HEK293 (cell line): Measurements from ENCODE around the gene TPM4.
A peak's percentile ranks its signal among the peaks of the same experiment; 100 is the strongest.

Source experiments
- CTCF ChIA-PET: fragments of 350-600 bp; formaldehyde crosslinking; extraction: SDS; loops from one replicate; lab custom pipeline; 2021; ENCODE audit warnings: antibody characterized with exemption; lab: Yijun Ruan, JAX
- POLR2A ChIA-PET: fragments of 300-600 bp; formaldehyde crosslinking; extraction: SDS; loops from one replicate; lab custom pipeline; 2020; ENCODE audit warnings: antibody characterized with exemption, inconsistent platforms; lab: Yijun Ruan, JAX
- H3K27ac ChIP-seq: fragments of 200-500 bp; sonication (Bioruptor generic); 2 replicates; pipeline ENCODE4 v1.5.1; 2014; ENCODE audit warnings: low read depth, low read length, control low read depth, inconsistent platforms; ENCODE audit errors: extremely low read depth
- H3K36me3 ChIP-seq, 2 experiments: fragments of 200-500 bp in 1 of 2; sonication (Bioruptor generic) in 1 of 2; 1 replicate in 1 of 2; 2 replicates in 1 of 2; pipeline ENCODE4 v1.5.1; 2014 to 2017; ENCODE audit warnings: inconsistent platforms in 2 of 2, low read length in 2 of 2; ENCODE audit not compliant: control insufficient read depth in 2 of 2, insufficient read depth in 1 of 2
- H3K4me1 ChIP-seq: fragments of 200-500 bp; sonication (Bioruptor generic); 2 replicates; pipeline ENCODE4 v1.5.1; 2014; ENCODE audit warnings: mild to moderate bottlenecking, low read length, inconsistent platforms; ENCODE audit not compliant: control insufficient read depth, insufficient read depth
- H3K4me3 ChIP-seq: 2 replicates; pipeline ENCODE4 v1.5.1; 2011; ENCODE audit warnings: low read depth, mild to moderate bottlenecking, control low read depth, low read length, moderate library complexity
- H3K9me3 ChIP-seq: fragments of 200-500 bp; sonication (Bioruptor generic); 2 replicates; pipeline ENCODE4 v1.5.1; 2014; ENCODE audit warnings: low read depth, low read length, inconsistent platforms; ENCODE audit not compliant: control insufficient read depth, insufficient read depth
- FEZF1 ChIP-seq: fragments of 450-650 bp; formaldehyde crosslinking; IDR thresholded peaks from 2 replicates; pipeline ENCODE4 v1.5.1; 2016; ENCODE audit warnings: missing biosample characterization, missing genetic modification characterization
- GLI2 ChIP-seq: fragments of 450-650 bp; formaldehyde crosslinking; IDR thresholded peaks from 2 replicates; pipeline ENCODE4; 2017; ENCODE audit warnings: missing biosample characterization, missing genetic modification characterization, low read depth, borderline replicate concordance
- GLIS2 ChIP-seq: fragments of 450-650 bp; formaldehyde crosslinking; IDR thresholded peaks from 2 replicates; pipeline ENCODE4 v1.5.1; 2016; ENCODE audit warnings: missing biosample characterization, missing genetic modification characterization
- HOXA7 ChIP-seq: sonication (generic); formaldehyde crosslinking; IDR thresholded peaks from 2 replicates; pipeline ENCODE4 v1.8.1; 2022; ENCODE audit warnings: missing genetic modification reagents, borderline replicate concordance
- HOXD13 ChIP-seq: sonication (generic); formaldehyde crosslinking; IDR thresholded peaks from 2 replicates; pipeline ENCODE4 v1.8.0; 2022; ENCODE audit warnings: missing genetic modification reagents, borderline replicate concordance
- MZF1 ChIP-seq: fragments of 450-650 bp; formaldehyde crosslinking; IDR thresholded peaks from 2 replicates; pipeline ENCODE4 v1.5.1; 2017; ENCODE audit warnings: missing biosample characterization, missing genetic modification characterization, borderline replicate concordance
- SALL2 ChIP-seq: fragments of 450-650 bp; formaldehyde crosslinking; IDR thresholded peaks from 2 replicates; pipeline ENCODE4 v1.5.0; 2017; ENCODE audit warnings: missing biosample characterization, mild to moderate bottlenecking, missing genetic modification characterization, borderline replicate concordance
- YY2 ChIP-seq: fragments of 450-650 bp; formaldehyde crosslinking; IDR thresholded peaks from 2 replicates; pipeline ENCODE4 v1.5.1; 2016; ENCODE audit warnings: missing biosample characterization, missing genetic modification characterization
- ZBTB17 ChIP-seq: fragments of 450-650 bp; formaldehyde crosslinking; IDR thresholded peaks from 2 replicates; pipeline ENCODE4 v1.5.1; 2016; ENCODE audit warnings: missing biosample characterization, missing genetic modification characterization
- ZNF169 ChIP-seq: fragments of 450-650 bp; formaldehyde crosslinking; IDR thresholded peaks from 2 replicates; pipeline ENCODE4 v1.5.1; 2016; ENCODE audit warnings: missing biosample characterization, missing genetic modification characterization
- ZNF184 ChIP-seq: fragments of 450-650 bp; IDR thresholded peaks from 2 replicates; pipeline ENCODE4 v1.5.1; 2018; ENCODE audit warnings: missing biosample characterization, mild to moderate bottlenecking, missing genetic modification characterization
- ZNF274 ChIP-seq, 2 experiments: fragments of 200-500 bp in 1 of 2; fragments of 450-650 bp in 1 of 2; sonication (Bioruptor generic) in 1 of 2; formaldehyde crosslinking in 1 of 2; IDR thresholded peaks; 2 replicates each; pipeline versions ENCODE4 v1.5.1 to v1.6.1; 2014 to 2016; ENCODE audit warnings: borderline replicate concordance in 1 of 2, inconsistent platforms in 1 of 2, low read length in 1 of 2, missing biosample characterization in 1 of 2, missing genetic modification characterization in 1 of 2
- ZNF394 ChIP-seq: fragments of 450-650 bp; formaldehyde crosslinking; IDR thresholded peaks from 2 replicates; pipeline ENCODE4 v1.5.1; 2016; ENCODE audit warnings: missing biosample characterization, missing genetic modification characterization, mild to moderate bottlenecking, moderate library complexity, borderline replicate concordance
- ZNF416 ChIP-seq: fragments of 450-650 bp; formaldehyde crosslinking; IDR thresholded peaks from 2 replicates; pipeline ENCODE4 v1.5.1; 2016; ENCODE audit warnings: missing biosample characterization, missing genetic modification characterization
- ZNF426 ChIP-seq: fragments of 450-650 bp; formaldehyde crosslinking; IDR thresholded peaks from 2 replicates; pipeline ENCODE4 v1.5.1; 2017; ENCODE audit warnings: missing biosample characterization, missing genetic modification characterization, mild to moderate bottlenecking, inconsistent platforms, moderate library complexity
- ZNF449 ChIP-seq: fragments of 450-650 bp; formaldehyde crosslinking; IDR thresholded peaks from 2 replicates; pipeline ENCODE4 v1.5.1; 2017; ENCODE audit warnings: missing biosample characterization, mild to moderate bottlenecking, missing genetic modification characterization, moderate library complexity
- ZNF473 ChIP-seq: fragments of 450-650 bp; formaldehyde crosslinking; IDR thresholded peaks from 2 replicates; pipeline ENCODE4 v1.5.1; 2017; ENCODE audit warnings: missing biosample characterization, missing genetic modification characterization
- ZNF501 ChIP-seq: fragments of 450-650 bp; formaldehyde crosslinking; IDR thresholded peaks from 2 replicates; pipeline ENCODE4 v1.5.1; 2016; ENCODE audit warnings: missing biosample characterization, missing genetic modification characterization
- ZNF530 ChIP-seq: fragments of 450-650 bp; formaldehyde crosslinking; IDR thresholded peaks from 2 replicates; pipeline ENCODE4 v1.5.1; 2016; ENCODE audit warnings: low read depth, missing biosample characterization, missing genetic modification characterization
- ZNF580 ChIP-seq: fragments of 450-650 bp; formaldehyde crosslinking; IDR thresholded peaks from 2 replicates; pipeline ENCODE4 v1.5.1; 2016; ENCODE audit warnings: missing biosample characterization, missing genetic modification characterization
- ZNF585B ChIP-seq: fragments of 450-650 bp; formaldehyde crosslinking; IDR thresholded peaks from 2 replicates; pipeline ENCODE4 v1.5.1; 2016; ENCODE audit warnings: missing biosample characterization, missing genetic modification characterization
- ZNF600 ChIP-seq: fragments of 450-650 bp; formaldehyde crosslinking; IDR thresholded peaks from 2 replicates; pipeline ENCODE4 v1.5.1; 2016; ENCODE audit warnings: missing biosample characterization, missing genetic modification characterization
- ZNF664 ChIP-seq: fragments of 450-650 bp; formaldehyde crosslinking; IDR thresholded peaks from 2 replicates; pipeline ENCODE4 v1.5.1; 2016; ENCODE audit warnings: missing biosample characterization, missing genetic modification characterization
- ZNF776 ChIP-seq: fragments of 450-650 bp; formaldehyde crosslinking; IDR thresholded peaks from 2 replicates; pipeline ENCODE4 v1.5.0; 2017; ENCODE audit warnings: missing biosample characterization, missing genetic modification characterization, borderline replicate concordance
- ZSCAN5A ChIP-seq: fragments of 450-650 bp; formaldehyde crosslinking; IDR thresholded peaks from 2 replicates; pipeline ENCODE4 v1.5.1; 2016; ENCODE audit warnings: missing biosample characterization, missing genetic modification characterization
- TF ChIP-seq, protein P1 (sequence below): fragments of 450-650 bp; formaldehyde crosslinking; IDR thresholded peaks from 2 replicates; pipeline ENCODE4 v1.5.1; 2016; ENCODE audit warnings: missing biosample characterization, missing genetic modification characterization, borderline replicate concordance
- TF ChIP-seq, protein P2 (sequence below): fragments of 450-650 bp; formaldehyde crosslinking; IDR thresholded peaks from 2 replicates; pipeline ENCODE4 v1.5.1; 2016; ENCODE audit warnings: missing biosample characterization, missing genetic modification characterization

TPM4 gene

DNA sequence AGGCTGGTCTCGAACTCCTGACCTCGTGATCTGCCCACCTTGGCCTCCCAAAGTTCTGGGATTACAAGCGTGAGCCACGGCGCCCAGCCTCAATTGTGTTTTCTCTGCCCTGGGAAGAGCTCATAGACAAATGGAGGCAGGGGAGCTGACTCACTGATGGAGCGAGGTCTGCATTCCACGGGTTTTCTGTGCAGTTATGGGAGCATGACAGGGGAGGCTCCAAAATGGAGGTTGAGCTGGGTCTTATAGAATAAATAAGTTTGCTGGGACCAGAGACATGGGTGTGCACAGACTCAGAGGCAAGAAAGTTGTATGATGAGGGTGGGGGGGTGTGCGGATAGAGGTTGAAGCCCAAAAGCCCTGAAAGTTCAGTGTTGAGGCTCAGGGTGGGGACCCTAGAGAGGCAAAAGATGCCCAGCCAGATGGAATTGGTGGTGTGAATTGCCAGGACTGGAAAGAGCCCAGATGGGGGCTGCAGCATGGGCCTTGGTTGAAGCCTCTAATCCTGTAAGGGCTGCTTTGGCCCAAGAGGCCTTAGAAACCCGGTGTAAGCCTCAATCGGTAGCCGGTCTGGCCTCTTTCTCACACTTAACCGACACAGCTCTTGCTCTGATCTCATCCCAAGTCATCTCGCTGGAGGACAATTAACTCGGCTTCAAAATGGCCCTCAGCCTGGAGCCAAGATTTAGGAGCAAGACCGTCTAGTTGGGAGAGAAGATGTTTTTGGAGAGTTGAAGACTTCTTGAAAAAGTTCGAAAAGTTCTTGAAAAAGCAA lies 1.9 kb downstream of the TPM4 start:
- Histone ChIP-seq H3K4me3 (peak overlapping the region; percentile 91), H3K9me3 (no peaks in the 10 kb centered on the region), H3K4me1 (peaks cover 12% of the 10 kb centered on the region), H3K36me3 (peaks cover 15 to 32% of the 10 kb centered on the region in 2 experiments; a peak in 2 of 3 replicates), H3K27ac (peak overlapping the region; percentile 97)
- ChIA-PET POLR2A (interaction anchor here (0.6 to 3.4 kb wide), 5 partner anchors 16 to 120 kb away, joined by 3 to 20 read pairs (median 3); partner anchors contain the start of genes AP1M1 and RAB8A), CTCF (interaction anchor here (0.6 to 0.9 kb wide), 3 partner anchors 33 to 38 kb away, joined by 3 to 5 read pairs (median 3); no protein-coding TSS in a partner anchor)
- no peak for TF ChIP-seq ZNF664
- no peak for TF ChIP-seq SALL2 (tag by site-specific recombination)
- peak; percentile 78 for TF ChIP-seq ZBTB17
- no peak for TF ChIP-seq MZF1 (tag by site-specific recombination)
- no peak for TF ChIP-seq ZNF501
- no peak for TF ChIP-seq ZNF776
- TF ChIP-seq ZNF449 = 0 out of 2 replicates have a peak, but pooled peaks have one; percentile 16
- no peak for TF ChIP-seq ZNF473 (tag by site-specific recombination)
- TF ChIP-seq ZSCAN5A = no peak
- no peak for TF ChIP-seq ZNF274 (IDR thresholded peaks at IDR 0.05; ENCODE audit: low read length)
- TF ChIP-seq ZNF274 (tag by site-specific recombination; IDR thresholded peaks at IDR 0.05; ENCODE audit: borderline replicate concordance) = no peak
- TF ChIP-seq ZNF580 (tag by site-specific recombination) = 0 out of 2 replicates have a peak, but pooled peaks have one; percentile 4
- TF ChIP-seq ZNF394 (tag by site-specific recombination) = no peak
- no peak for TF ChIP-seq GLI2 (tag by site-specific recombination)
- no peak for TF ChIP-seq ZNF585B (tag by site-specific recombination)
- no peak for TF ChIP-seq ZNF169
- no peak for TF ChIP-seq ZNF184 (tag by site-specific recombination)
- TF ChIP-seq ZNF600 (tag by site-specific recombination) = peak; percentile 37; the same call in 1 of the 2 replicates
- TF ChIP-seq GLIS2 = no peak
- TF ChIP-seq, protein P1, sequence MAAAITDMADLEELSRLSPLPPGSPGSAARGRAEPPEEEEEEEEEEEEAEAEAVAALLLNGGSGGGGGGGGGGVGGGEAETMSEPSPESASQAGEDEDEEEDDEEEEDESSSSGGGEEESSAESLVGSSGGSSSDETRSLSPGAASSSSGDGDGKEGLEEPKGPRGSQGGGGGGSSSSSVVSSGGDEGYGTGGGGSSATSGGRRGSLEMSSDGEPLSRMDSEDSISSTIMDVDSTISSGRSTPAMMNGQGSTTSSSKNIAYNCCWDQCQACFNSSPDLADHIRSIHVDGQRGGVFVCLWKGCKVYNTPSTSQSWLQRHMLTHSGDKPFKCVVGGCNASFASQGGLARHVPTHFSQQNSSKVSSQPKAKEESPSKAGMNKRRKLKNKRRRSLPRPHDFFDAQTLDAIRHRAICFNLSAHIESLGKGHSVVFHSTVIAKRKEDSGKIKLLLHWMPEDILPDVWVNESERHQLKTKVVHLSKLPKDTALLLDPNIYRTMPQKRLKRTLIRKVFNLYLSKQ (tag by site-specific recombination) = no peak
- TF ChIP-seq HOXD13 (CRISPR knock-in tag) = no peak
- no peak for TF ChIP-seq YY2 (tag by site-specific recombination)
- TF ChIP-seq ZNF530 (tag by site-specific recombination) = no peak
- no peak for TF ChIP-seq ZNF426
- TF ChIP-seq ZNF416 (tag by site-specific recombination) = no peak
- TF ChIP-seq, protein P2, sequence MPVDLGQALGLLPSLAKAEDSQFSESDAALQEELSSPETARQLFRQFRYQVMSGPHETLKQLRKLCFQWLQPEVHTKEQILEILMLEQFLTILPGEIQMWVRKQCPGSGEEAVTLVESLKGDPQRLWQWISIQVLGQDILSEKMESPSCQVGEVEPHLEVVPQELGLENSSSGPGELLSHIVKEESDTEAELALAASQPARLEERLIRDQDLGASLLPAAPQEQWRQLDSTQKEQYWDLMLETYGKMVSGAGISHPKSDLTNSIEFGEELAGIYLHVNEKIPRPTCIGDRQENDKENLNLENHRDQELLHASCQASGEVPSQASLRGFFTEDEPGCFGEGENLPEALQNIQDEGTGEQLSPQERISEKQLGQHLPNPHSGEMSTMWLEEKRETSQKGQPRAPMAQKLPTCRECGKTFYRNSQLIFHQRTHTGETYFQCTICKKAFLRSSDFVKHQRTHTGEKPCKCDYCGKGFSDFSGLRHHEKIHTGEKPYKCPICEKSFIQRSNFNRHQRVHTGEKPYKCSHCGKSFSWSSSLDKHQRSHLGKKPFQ (tag by site-specific recombination) = peak; percentile 76
- TF ChIP-seq FEZF1 (tag by site-specific recombination) = peak; percentile 50; the same call in 1 of the 2 replicates
- TF ChIP-seq HOXA7 (CRISPR knock-in tag) = no peak
